Hematopoietic multipotent progenitor cell treated with erythropoietin and hydrocortisone succinate and interleukin-3 and kit ligand, for 4 days (in vitro differentiated cells): ENCODE results near the gene SNAP29.
"Not testable (repeated sequence)": the region's sequence is repeated elsewhere in the genome, so short reads cannot be mapped to it uniquely, and the experiment has no call there.

Experiments used
- DNase-seq: peaks from one replicate; pipeline ENCODE4 v3.0.0-alpha.2; 2015

Gene SNAP29

GRCh38 chr22:20836987-20837823, 21.6 kb upstream of the SNAP29 start:
- no peak for DNase-seq

GRCh38 chr22:20839354-20839753, 19.5 kb upstream of the SNAP29 start:
- DNase-seq: not testable (repeated sequence)

- DNase-seq: no peak
Observed at GRCh38 chr22:20839837-20840645, 18.8 kb upstream of the SNAP29 start.

GRCh38 chr22:20840646-20841371, 18.0 kb upstream of the SNAP29 start:
- DNase-seq: peak; percentile 29

- DNase-seq: no peak
Observed at GRCh38 chr22:20843501-20843900, 15.3 kb upstream of the SNAP29 start.

- DNase-seq: no peak
Observed at GRCh38 chr22:20844055-20845037, 14.5 kb upstream of the SNAP29 start.

- DNase-seq: no peak
Observed at GRCh38 chr22:20847318-20847822, 11.4 kb upstream of the SNAP29 start.

- DNase-seq: peak; percentile 71
Observed at GRCh38 chr22:20852076-20852475, 6.7 kb upstream of the SNAP29 start.

GRCh38 chr22:20852503-20852902, 6.3 kb upstream of the SNAP29 start:
- DNase-seq: no peak

- DNase-seq: no peak
Observed at GRCh38 chr22:20853236-20853660, 5.6 kb upstream of the SNAP29 start.

GRCh38 chr22:20857247-20857643, 1.6 kb upstream of the SNAP29 start:
- peak; percentile 63 for DNase-seq

GRCh38 chr22:20857838-20858614, 781 bp upstream of the SNAP29 start:
- peak; percentile 91 for DNase-seq

- no peak for DNase-seq
Observed at GRCh38 chr22:20859615-20860014, 808 bp downstream of the SNAP29 start.

- no peak for DNase-seq
Observed at GRCh38 chr22:20862540-20862939, 3.7 kb downstream of the SNAP29 start.

- DNase-seq: peak; percentile 64
Observed at GRCh38 chr22:20863366-20863765, 4.6 kb downstream of the SNAP29 start.

- no peak for DNase-seq
Observed at GRCh38 chr22:20864186-20864908, 5.5 kb downstream of the SNAP29 start.

- DNase-seq: no peak
Observed at GRCh38 chr22:20865331-20865730, 6.5 kb downstream of the SNAP29 start.

GRCh38 chr22:20865875-20866445, 7.2 kb downstream of the SNAP29 start:
- DNase-seq: no peak

- DNase-seq: no peak
Observed at GRCh38 chr22:20866736-20867135, 7.9 kb downstream of the SNAP29 start.
